Common myeloid progenitor, CD34-positive (primary cell): Measurements from ENCODE around the gene TLE6.

Source experiments
- CTCF ChIA-PET: fragments of 350-600 bp; sonication (Branson Sonifier 250); formaldehyde crosslinking; loops from one replicate; lab custom pipeline; 2021; ENCODE audit warnings: antibody characterized with exemption; lab: Charles Lee
- POLR2A ChIA-PET: fragments of 350-600 bp; sonication (Branson Sonifier 250); formaldehyde crosslinking; loops from one replicate; lab custom pipeline; 2021; ENCODE audit warnings: antibody characterized with exemption; lab: Charles Lee
- DNase-seq, 3 donors: peaks; one replicate each; pipeline versions ENCODE4 v3.0.0 to v3.0.0-alpha.2; 2013
- H3K27ac ChIP-seq, 2 experiments: 1 replicate in 1 of 2; 2 replicates in 1 of 2; pipeline ENCODE4 v1.7.0; 2013; ENCODE audit warnings: inconsistent platforms in 2 of 2, low read length in 2 of 2, mild to moderate bottlenecking in 2 of 2, low read depth in 1 of 2, moderate library complexity in 1 of 2; ENCODE audit not compliant: severe bottlenecking in 2 of 2, insufficient read depth in 1 of 2, poor library complexity in 1 of 2
- H3K27me3 ChIP-seq, 5 experiments: replicated peaks in 2 of 5; 1 replicate in 3 of 5; 2 replicates in 2 of 5; pipeline versions ENCODE4 v1.6.1 to v1.7.0; 2013; ENCODE audit warnings: low read length in 4 of 5, mild to moderate bottlenecking in 2 of 5, moderate library complexity in 2 of 5, inconsistent platforms in 1 of 5; ENCODE audit not compliant: insufficient read depth in 5 of 5, control insufficient read depth in 4 of 5
- H3K36me3 ChIP-seq, 4 experiments: 1 replicate in 2 of 4; 2 replicates in 2 of 4; pipeline versions ENCODE4 v1.6.1 to v1.7.0; 2013; ENCODE audit warnings: low read length in 3 of 4, control low read depth in 1 of 4, mild to moderate bottlenecking in 1 of 4; ENCODE audit not compliant: control insufficient read depth in 4 of 4, insufficient read depth in 4 of 4
- H3K4me1 ChIP-seq, 4 experiments: 1 replicate in 3 of 4; 2 replicates in 1 of 4; pipeline versions ENCODE4 v1.6.1 to v1.7.1; 2013; ENCODE audit warnings: low read length in 3 of 4, mild to moderate bottlenecking in 3 of 4, control low read depth in 1 of 4, inconsistent platforms in 1 of 4, moderate library complexity in 1 of 4; ENCODE audit not compliant: control insufficient read depth in 4 of 4, insufficient read depth in 4 of 4; ENCODE audit errors: control extremely low read depth in 1 of 4
- H3K4me3 ChIP-seq, 7 experiments: 1 replicate in 4 of 7; 2 replicates in 3 of 7; pipeline versions ENCODE4 v1.5.1 to v1.7.0; 2013; ENCODE audit warnings: mild to moderate bottlenecking in 7 of 7, low read length in 6 of 7, moderate library complexity in 6 of 7, inconsistent platforms in 2 of 7, low read depth in 2 of 7, control low read depth in 1 of 7; ENCODE audit not compliant: insufficient read depth in 4 of 7, control insufficient read depth in 1 of 7; ENCODE audit errors: extremely low read depth in 1 of 7
- H3K9me3 ChIP-seq, 5 experiments: 1 replicate in 4 of 5; 2 replicates in 1 of 5; pipeline versions ENCODE4 v1.6.1 to v1.7.1; 2013; ENCODE audit warnings: low read length in 4 of 5, mild to moderate bottlenecking in 2 of 5, inconsistent platforms in 1 of 5, low read depth in 1 of 5, moderate library complexity in 1 of 5; ENCODE audit not compliant: control insufficient read depth in 4 of 5, insufficient read depth in 2 of 5; ENCODE audit errors: control extremely low read depth in 1 of 5
- WGBS: methylation state at CpG from one replicate; pipeline ENCODE4 v1.1.5; 2013; ENCODE audit not compliant: insufficient coverage; 5-methylcytosine and 5-hydroxymethylcytosine counted together

The TLE6 gene

DNA sequence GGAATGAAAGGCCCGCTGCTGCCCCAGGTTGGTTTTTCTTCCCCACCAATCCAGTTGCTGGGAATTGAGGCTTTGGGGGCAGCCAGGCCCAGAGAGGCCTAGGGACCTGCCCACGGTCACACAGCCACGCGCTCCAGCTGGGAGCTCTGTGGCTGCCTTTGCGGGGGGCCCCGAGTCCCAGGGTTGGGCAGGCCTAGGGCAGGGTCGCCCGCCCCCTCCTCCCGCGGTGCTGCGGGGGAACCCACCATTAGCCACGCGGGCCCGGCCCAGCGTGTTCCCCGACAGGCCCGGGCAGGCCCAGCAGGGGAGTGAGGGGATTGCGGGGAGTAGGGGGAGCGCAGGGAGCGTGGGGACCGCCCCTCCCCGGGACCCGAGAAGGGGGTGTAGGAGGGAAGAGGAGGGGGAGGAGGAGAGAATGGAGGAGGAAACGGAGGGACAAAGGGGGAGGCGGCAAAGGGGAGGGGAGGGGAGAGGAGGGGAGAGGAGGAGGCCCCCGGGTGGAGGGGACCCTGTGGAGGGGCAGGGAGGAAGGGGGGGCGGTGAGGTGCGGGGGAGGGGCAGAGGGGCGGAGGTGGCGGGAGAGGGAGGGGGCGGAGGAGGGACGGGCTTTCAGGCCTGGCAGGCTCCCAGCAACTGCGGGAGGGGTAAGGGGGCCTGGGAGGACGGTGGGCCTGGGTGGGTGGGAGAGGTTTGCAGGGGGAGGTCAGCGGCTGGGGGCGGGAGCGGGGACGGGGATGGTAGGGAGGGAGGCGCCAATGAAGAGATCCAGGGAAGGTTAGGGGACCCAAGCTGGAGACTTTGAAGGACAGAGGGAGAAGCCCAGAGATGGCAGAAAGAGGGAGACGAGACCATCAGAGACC is 64.6 kb downstream of the TLE6 start:
- POLR2A ChIA-PET = no interaction called here
- DNase-seq = no peak
- 10% methylated on average over 10 of the region's 40 CpGs for WGBS
- Histone ChIP-seq H3K27me3 (no peaks in the 10 kb centered on the region), H3K4me1 (peaks cover 0 to 24% (median 11%) of the 10 kb centered on the region in 4 experiments), H3K4me3 (peak overlapping the region in 5 of 7 experiments; percentile 30 to 73 (median 50)), H3K9me3 (no peaks in the 10 kb centered on the region), H3K36me3 (no peaks in the 10 kb centered on the region), H3K27ac (peak overlapping the region in 1 of 2 experiments; percentile 82)
- CTCF ChIA-PET = interaction anchor here (0.9 to 1.4 kb wide), 4 partner anchors 12 to 62 kb away, joined by 3 read pairs; no protein-coding TSS in a partner anchor

DNA sequence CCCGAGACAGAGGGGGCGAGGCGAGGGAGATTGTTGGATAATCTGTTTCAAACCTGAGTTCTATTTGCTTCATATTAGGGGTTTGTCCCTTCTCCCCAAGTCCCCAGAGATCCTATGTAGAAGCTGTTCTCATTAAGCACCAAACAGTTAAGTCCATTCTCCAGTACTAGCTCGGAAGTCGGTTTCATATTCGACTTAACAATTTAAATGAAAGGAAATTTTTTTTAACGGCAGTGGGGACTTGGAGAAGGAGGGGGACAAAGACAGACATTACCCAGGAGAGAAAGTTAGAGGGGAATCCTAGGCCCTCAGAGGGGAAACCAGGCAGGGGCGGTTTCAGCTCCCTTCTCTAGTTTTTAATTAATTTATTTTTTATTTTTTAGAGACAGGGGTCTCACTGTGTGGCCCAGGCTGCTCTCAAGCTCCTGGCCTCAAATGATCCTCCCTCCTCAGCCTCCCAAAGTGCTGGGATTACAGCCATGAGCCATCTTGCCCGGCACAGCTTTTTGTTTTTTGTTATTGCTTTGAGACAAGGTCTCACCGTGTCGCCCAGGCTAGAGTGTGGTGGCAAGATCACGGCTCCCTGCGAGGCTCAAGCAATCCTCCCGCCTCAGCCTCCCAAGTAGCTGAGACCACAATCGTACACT is 65.4 kb downstream of the TLE6 start:
- H3K4me3 ChIP-seq = peak overlapping the region in 5 of 7 experiments; percentile 30 to 73 (median 50)
- ChIA-PET CTCF (interaction anchor here (0.6 to 1.4 kb wide), 5 partner anchors 9 to 61 kb away, joined by 3 read pairs; no protein-coding TSS in a partner anchor), POLR2A (no interaction called here)
- no peaks in the 10 kb centered on the region for H3K27me3 ChIP-seq
- no peaks in the 10 kb centered on the region for H3K9me3 ChIP-seq
- peak in 1 of 3 donors; percentile 42 for DNase-seq
- WGBS = 52% methylated on average over 11 of the region's 15 CpGs
- H3K27ac ChIP-seq = peak overlapping the region in 1 of 2 experiments; percentile 82
- H3K4me1 ChIP-seq = peaks cover 0 to 29% (median 15%) of the 10 kb centered on the region in 4 experiments
- no peaks in the 10 kb centered on the region for H3K36me3 ChIP-seq
